Esophagus squamous epithelium (tissue), 5 donors: ENCODE results near the gene THSD7B. TPM values are rescaled to one million over a fixed set of nuclear protein-coding genes. Genes with fewer than 3 reads are reported as not detected.

ENCODE experiments used
- DNase-seq: peaks from one replicate; lab custom pipeline; 2025; lab: John Stamatoyannopoulos, UW
- H3K27ac ChIP-seq, 4 donors: fragments of 200-600 bp; sonication (generic); one replicate each; pipeline ENCODE4 v1.5.1; 2016 to 2019; ENCODE audit warnings: mild to moderate bottlenecking in 1 of 4
- H3K27me3 ChIP-seq, 4 donors: fragments of 200-600 bp; sonication (generic); 1 replicate in 3 of 4; 2 replicates in 1 of 4; pipeline versions ENCODE4 v1.5.1 to v1.6.0; 2017 to 2021; ENCODE audit warnings: antibody characterized with exemption in 1 of 4
- H3K36me3 ChIP-seq, 3 donors: fragments of 200-600 bp; sonication (generic); one replicate each; pipeline ENCODE4 v1.5.1; 2016 to 2019
- H3K4me1 ChIP-seq, 3 donors: fragments of 200-600 bp; sonication (generic); one replicate each; pipeline ENCODE4 v1.5.1; 2017 to 2019
- H3K4me3 ChIP-seq, 4 donors: fragments of 200-600 bp; sonication (generic); 1 replicate in 3 of 4; 2 replicates in 1 of 4; pipeline ENCODE4 v1.5.1; 2016 to 2019; ENCODE audit warnings: mild to moderate bottlenecking in 2 of 4, moderate library complexity in 1 of 4
- H3K9me3 ChIP-seq, 3 donors: fragments of 200-600 bp; sonication (generic); one replicate each; pipeline ENCODE4 v1.5.1; 2016 to 2019
- POLR2A ChIP-seq, 4 donors: fragments of 450-650 bp; IDR thresholded peaks; one replicate each; pipeline ENCODE4 v1.6.1; 2017; ENCODE audit warnings: antibody characterized with exemption in 4 of 4, mild to moderate bottlenecking in 4 of 4, moderate library complexity in 3 of 4
- WGBS, 2 donors: methylation state at CpG; one replicate each; pipeline ENCODE4 v1.1.5; 2018; 5-methylcytosine and 5-hydroxymethylcytosine counted together
- intact Hi-C: fragments of 100-400 bp; cut with DNase I; formaldehyde crosslinking; loops from one replicate; pipeline ENCODE4 v1.15.0; 2022
- total RNA-seq, 4 donors: library from RNA; depleted of rRNA; stranded (reverse); fragments of >200 nt; gene quantifications; one replicate each; pipeline ENCODE4 v1.1.0, GENCODE V29; 2016
- TF ChIP-seq, protein P1 (sequence below), 6 experiments: fragments of 450-650 bp in 4 of 6; fragments of 200-600 bp in 2 of 6; sonication (generic) in 2 of 6; IDR thresholded peaks; one replicate each; pipeline ENCODE4 v1.5.1; 2016 to 2019; ENCODE audit warnings: antibody characterized with exemption in 6 of 6, mild to moderate bottlenecking in 4 of 6, moderate library complexity in 4 of 6
- donor health status: DM: yes; HTN: yes; CAD: no.

The THSD7B gene
- total RNA-seq, 4 donors from 2014 or later = 0.31 to 0.97 (median 0.72) TPM

DNA sequence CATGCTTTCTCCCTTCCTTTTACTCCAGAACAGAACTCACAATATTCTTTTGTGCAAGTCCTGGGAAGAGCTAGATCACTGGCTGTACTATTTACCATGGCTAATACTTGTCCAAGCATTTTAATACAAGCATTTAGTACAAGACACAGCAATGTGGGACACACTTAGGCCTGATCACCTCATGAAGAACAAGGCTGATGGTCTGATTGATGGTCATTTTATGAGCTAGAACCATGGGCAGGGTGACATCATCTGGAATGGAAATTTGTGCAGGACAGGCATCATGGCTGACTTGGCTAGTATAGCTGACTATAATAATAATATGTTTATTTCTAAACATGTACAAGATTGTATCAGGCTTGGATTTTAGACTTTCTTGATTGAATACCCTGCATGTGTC, 824.8 kb downstream of the THSD7B start:
- Histone ChIP-seq H3K36me3 (no peaks in the 10 kb centered on the region), H3K4me3 (no peak overlapping the region), H3K9me3 (no peaks in the 10 kb centered on the region), H3K27ac (no peak overlapping the region), H3K4me1 (no peaks in the 10 kb centered on the region), H3K27me3 (no peaks in the 10 kb centered on the region)
- intact Hi-C loops = no loop called here
- TF ChIP-seq POLR2A (IDR thresholded peaks at IDR 0.05) = no peak
- TF ChIP-seq, protein P1, sequence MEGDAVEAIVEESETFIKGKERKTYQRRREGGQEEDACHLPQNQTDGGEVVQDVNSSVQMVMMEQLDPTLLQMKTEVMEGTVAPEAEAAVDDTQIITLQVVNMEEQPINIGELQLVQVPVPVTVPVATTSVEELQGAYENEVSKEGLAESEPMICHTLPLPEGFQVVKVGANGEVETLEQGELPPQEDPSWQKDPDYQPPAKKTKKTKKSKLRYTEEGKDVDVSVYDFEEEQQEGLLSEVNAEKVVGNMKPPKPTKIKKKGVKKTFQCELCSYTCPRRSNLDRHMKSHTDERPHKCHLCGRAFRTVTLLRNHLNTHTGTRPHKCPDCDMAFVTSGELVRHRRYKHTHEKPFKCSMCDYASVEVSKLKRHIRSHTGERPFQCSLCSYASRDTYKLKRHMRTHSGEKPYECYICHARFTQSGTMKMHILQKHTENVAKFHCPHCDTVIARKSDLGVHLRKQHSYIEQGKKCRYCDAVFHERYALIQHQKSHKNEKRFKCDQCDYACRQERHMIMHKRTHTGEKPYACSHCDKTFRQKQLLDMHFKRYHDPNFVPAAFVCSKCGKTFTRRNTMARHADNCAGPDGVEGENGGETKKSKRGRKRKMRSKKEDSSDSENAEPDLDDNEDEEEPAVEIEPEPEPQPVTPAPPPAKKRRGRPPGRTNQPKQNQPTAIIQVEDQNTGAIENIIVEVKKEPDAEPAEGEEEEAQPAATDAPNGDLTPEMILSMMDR (IDR thresholded peaks at IDR 0.05) = no peak
- DNase-seq = no peak

- H3K4me1 ChIP-seq = no peaks in the 10 kb centered on the region
- no peak overlapping the region for H3K27ac ChIP-seq
- H3K27me3 ChIP-seq = no peaks in the 10 kb centered on the region
- no peak for DNase-seq
- H3K9me3 ChIP-seq = no peaks in the 10 kb centered on the region
- no peak overlapping the region for H3K4me3 ChIP-seq
- WGBS, 2 donors = 36 to 37% methylated on average over 2 of the region's 2 CpGs
- intact Hi-C loops = no loop called here
- TF ChIP-seq, protein P1 (IDR thresholded peaks at IDR 0.05) = no peak
- no peak for TF ChIP-seq POLR2A (IDR thresholded peaks at IDR 0.05)
- H3K36me3 ChIP-seq = no peaks in the 10 kb centered on the region
Measured at GRCh38 chr2:137607722-137608318, 842.5 kb downstream of the THSD7B start.

- intact Hi-C loops = no loop called here
- H3K27me3 ChIP-seq = no peaks in the 10 kb centered on the region
- WGBS, 2 donors = 38 to 87% methylated on average over 3 to 4 of the region's 4 CpGs
Measured at GRCh38 chr2:137638932-137639331, 873.6 kb downstream of the THSD7B start.

DNA sequence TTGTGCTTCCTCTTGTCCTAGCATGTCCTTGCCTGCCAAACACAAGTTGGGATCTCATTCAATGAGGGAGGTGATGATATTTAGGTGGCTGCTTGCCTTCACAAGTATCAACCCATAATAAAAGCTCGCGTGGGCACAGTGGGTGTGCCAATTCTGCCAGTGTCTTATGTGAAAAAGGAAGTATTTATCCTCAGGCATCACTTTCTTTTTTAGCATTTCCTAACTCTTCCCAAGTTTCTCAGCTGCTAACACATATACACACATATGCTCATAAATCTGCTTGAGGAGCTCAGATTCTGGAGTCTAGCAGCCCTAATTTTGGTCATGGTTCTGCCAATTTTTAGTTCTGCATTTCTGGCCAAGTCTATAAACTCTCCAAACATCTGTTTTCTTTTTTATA, 879.4 kb downstream of the THSD7B start:
- intact Hi-C loops = no loop called here

More at GRCh38 chr2:137638932-137639331, 873.6 kb downstream of the THSD7B start:
- Histone ChIP-seq H3K4me1 (no peaks in the 10 kb centered on the region), H3K36me3 (no peaks in the 10 kb centered on the region), H3K27ac (no peak overlapping the region), H3K4me3 (no peak overlapping the region), H3K9me3 (no peaks in the 10 kb centered on the region)
- TF ChIP-seq POLR2A (IDR thresholded peaks at IDR 0.05) = no peak
- TF ChIP-seq, protein P1 (IDR thresholded peaks at IDR 0.05) = no peak
- no peak for DNase-seq

DNA sequence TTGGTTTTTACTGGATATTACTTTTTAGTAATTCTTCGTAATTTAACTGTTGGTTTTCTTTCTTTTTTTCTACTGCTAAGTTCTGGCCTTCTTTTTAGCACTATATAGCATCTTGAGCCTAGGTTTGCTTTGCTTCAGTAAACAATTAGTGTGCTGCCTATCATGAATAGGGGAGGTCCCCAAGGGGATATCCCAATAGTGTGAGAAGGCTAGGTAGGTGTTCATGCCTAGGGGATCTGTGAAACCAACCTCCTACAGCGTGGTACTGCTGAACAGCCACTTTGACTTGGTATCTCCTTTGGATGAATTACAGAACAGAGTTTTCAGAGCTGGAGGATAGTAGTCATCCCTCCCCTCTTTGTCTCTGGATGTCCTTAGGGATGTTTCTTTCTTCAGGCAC, 888.7 kb downstream of the THSD7B start:
- intact Hi-C loops = no loop called here
- 69 to 74% methylated on average over 2 of the region's 2 CpGs for WGBS, 2 donors
- TF ChIP-seq POLR2A (IDR thresholded peaks at IDR 0.05) = no peak
- TF ChIP-seq, protein P1 (IDR thresholded peaks at IDR 0.05) = no peak

More for the DNA sequence above, 879.4 kb downstream of the THSD7B start:
- Histone ChIP-seq H3K36me3 (no peaks in the 10 kb centered on the region), H3K27ac (no peak overlapping the region), H3K4me1 (peaks cover 0 to 15% (median 0%) of the 10 kb centered on the region in 3 donors), H3K4me3 (no peak overlapping the region), H3K9me3 (no peaks in the 10 kb centered on the region), H3K27me3 (no peaks in the 10 kb centered on the region)
- TF ChIP-seq, protein P1 (IDR thresholded peaks at IDR 0.05) = no peak
- no peak for TF ChIP-seq POLR2A (IDR thresholded peaks at IDR 0.05)
- 49 to 76% methylated on average over 2 of the region's 2 CpGs for WGBS, 2 donors
- no peak for DNase-seq

More for the DNA sequence above, 888.7 kb downstream of the THSD7B start:
- Histone ChIP-seq H3K9me3 (no peaks in the 10 kb centered on the region), H3K36me3 (no peaks in the 10 kb centered on the region), H3K4me3 (no peak overlapping the region), H3K27ac (no peak overlapping the region), H3K27me3 (no peaks in the 10 kb centered on the region), H3K4me1 (no peaks in the 10 kb centered on the region)
- DNase-seq = no peak
